ENCODE measurements around the gene AS3MT. TPM values are rescaled to one million over a fixed set of nuclear protein-coding genes. Genes with fewer than 3 reads are reported as not detected.
"Not testable (repeated sequence)": the region's sequence is repeated elsewhere in the genome, so short reads cannot be mapped to it uniquely, and the experiment has no call there.

Gene AS3MT, protein sequence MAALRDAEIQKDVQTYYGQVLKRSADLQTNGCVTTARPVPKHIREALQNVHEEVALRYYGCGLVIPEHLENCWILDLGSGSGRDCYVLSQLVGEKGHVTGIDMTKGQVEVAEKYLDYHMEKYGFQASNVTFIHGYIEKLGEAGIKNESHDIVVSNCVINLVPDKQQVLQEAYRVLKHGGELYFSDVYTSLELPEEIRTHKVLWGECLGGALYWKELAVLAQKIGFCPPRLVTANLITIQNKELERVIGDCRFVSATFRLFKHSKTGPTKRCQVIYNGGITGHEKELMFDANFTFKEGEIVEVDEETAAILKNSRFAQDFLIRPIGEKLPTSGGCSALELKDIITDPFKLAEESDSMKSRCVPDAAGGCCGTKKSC
- 1 to 10 TPM; 1.2 to 3.1 TPM for total RNA-seq
- polyA plus RNA-seq: 1 to 10 TPM; 4.1 to 4.8 TPM
- long read RNA-seq, donor 1, partial matches to known transcripts: 0 of 2 reads
- long read RNA-seq, donor 1, other reads (novel, unspliced or antisense): 2 of 2 reads
- long read RNA-seq, donor 2, partial matches to known transcripts: 0 of 3 reads
- long read RNA-seq, donor 2, other reads (novel, unspliced or antisense): 3 of 3 reads

GRCh38 chr10:102869258-102870198, at the start of gene AS3MT:
Gene AS3MT (plus strand): TSS chr10:102869470. CDS start chr10:102869593, 123 bp downstream.
- Histone ChIP-seq H3K9me3 (ENCODE audit: control insufficient read depth, low read length) (no peaks in the 10 kb centered on the region), H3K4me3 (ENCODE audit: low read length in 2 of 2) (peak within 1 kb of the TSS; percentile 36 to 70), H3K4me1 (ENCODE audit: control insufficient read depth in 1 of 2, insufficient read depth in 2 of 2, low read length in 2 of 2) (no peaks in the 10 kb centered on the region), H3K27me3 (ENCODE audit: control insufficient read depth in 1 of 2, insufficient read depth in 2 of 2, low read length in 1 of 2) (no peaks in the 10 kb centered on the region), H3K27ac (ENCODE audit: low read depth in 1 of 2, low read length in 2 of 2) (no peak within 1 kb of the TSS), H3K36me3 (ENCODE audit: control insufficient read depth in 1 of 2, insufficient read depth in 2 of 2, low read length in 1 of 2) (no peaks in the 10 kb centered on the region)
- WGBS, 2 donors: 5 to 7% methylated on average over 48 to 63 of the region's 63 CpGs
- ATAC-seq (ENCODE audit: low FRiP score) (peak; percentile 88), DNase-seq (peak; percentile 61 to 80)
- intact Hi-C loops (cut with DNase I): no loop called here

DNA sequence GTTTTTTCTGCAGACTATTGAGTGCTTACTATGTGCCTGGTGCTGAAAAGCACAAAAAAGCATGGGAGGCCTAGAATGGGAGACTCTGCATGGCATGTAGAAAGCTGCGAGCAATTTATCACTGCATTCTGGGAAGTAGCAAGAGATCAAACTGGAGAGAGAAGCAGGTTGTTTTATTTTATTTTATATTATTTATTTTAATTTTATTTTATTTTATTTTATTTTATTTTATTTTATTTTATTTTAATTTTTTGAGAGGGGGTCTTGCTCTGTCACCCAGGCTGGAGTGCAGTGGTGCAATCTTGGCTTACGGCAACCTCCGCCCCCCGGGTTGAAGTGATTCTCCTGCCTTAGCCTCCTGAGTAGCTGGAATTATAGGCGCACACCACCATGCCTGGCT, 49.3 kb upstream of the AS3MT start:
- ATAC-seq (ENCODE audit: low FRiP score); H3K4me1 ChIP-seq (ENCODE audit: control insufficient read depth in 1 of 2, insufficient read depth in 2 of 2, low read length in 2 of 2); H3K4me3 ChIP-seq (ENCODE audit: low read length in 2 of 2); H3K27ac ChIP-seq (ENCODE audit: low read depth in 1 of 2, low read length in 2 of 2); H3K9me3 ChIP-seq (ENCODE audit: control insufficient read depth, low read length); H3K27me3 ChIP-seq (ENCODE audit: control insufficient read depth in 1 of 2, insufficient read depth in 2 of 2, low read length in 1 of 2); H3K36me3 ChIP-seq (ENCODE audit: control insufficient read depth in 1 of 2, insufficient read depth in 2 of 2, low read length in 1 of 2); intact Hi-C loops (cut with DNase I): not testable (repeated sequence)
- WGBS, 2 donors: 97% methylated on average over 5 of the region's 5 CpGs
- peak in 1 of 2 donors; percentile 22 for DNase-seq

DNA sequence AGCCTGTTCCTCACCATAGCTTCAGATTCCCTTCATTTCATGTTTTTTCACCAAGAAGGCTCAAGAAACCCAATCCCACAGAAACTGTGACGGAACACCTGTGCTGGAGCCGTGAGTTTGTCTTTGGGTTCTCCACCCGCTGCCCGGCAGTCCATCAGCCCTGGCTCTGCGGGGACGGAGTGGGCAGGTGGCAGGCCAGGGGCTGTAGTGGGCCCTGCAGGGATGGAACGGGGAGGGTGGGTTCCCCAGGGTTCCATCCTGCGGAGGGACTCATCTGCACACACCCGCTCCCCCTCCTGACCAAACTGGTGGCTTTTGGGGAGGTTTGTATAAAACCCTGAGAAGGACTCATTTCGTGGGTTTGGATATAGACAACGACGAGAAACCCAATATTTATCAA, 47.0 kb upstream of the AS3MT start:
- no peak for ATAC-seq (ENCODE audit: low FRiP score)
- Histone ChIP-seq H3K36me3 (ENCODE audit: control insufficient read depth in 1 of 2, insufficient read depth in 2 of 2, low read length in 1 of 2) (no peaks in the 10 kb centered on the region), H3K9me3 (ENCODE audit: control insufficient read depth, low read length) (no peaks in the 10 kb centered on the region), H3K27ac (ENCODE audit: low read depth in 1 of 2, low read length in 2 of 2) (no peak overlapping the region), H3K4me3 (ENCODE audit: low read length in 2 of 2) (no peak overlapping the region), H3K4me1 (ENCODE audit: control insufficient read depth in 1 of 2, insufficient read depth in 2 of 2, low read length in 2 of 2) (no peaks in the 10 kb centered on the region), H3K27me3 (ENCODE audit: control insufficient read depth in 1 of 2, insufficient read depth in 2 of 2, low read length in 1 of 2) (no peaks in the 10 kb centered on the region)
- intact Hi-C loops (cut with DNase I): no loop called here
- WGBS, 2 donors: 92 to 93% methylated on average over 12 of the region's 12 CpGs
- DNase-seq: peak in 1 of 2 donors; percentile 56

DNA sequence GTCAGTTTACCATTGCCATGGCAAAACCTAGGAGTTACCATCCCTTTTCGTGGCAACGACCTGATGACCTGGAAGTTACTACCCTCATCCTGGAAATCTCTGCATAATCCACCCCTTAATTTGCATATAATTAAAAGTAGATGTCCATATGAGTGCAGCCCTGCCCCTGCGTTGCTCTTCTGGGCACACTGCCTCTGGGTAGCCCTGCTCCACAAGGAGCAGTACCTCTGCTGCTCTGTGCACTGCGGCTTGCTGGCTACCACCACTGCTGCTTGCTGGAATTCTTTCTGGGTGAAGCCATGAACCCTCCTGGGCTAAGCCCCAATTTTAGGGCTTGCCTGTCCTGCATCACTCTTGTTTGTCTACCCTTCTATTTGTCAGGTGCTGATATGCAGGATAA, 44.6 kb upstream of the AS3MT start:
- Histone ChIP-seq H3K9me3 (ENCODE audit: control insufficient read depth, low read length) (no peaks in the 10 kb centered on the region), H3K4me3 (ENCODE audit: low read length in 2 of 2) (no peak overlapping the region), H3K27me3 (ENCODE audit: control insufficient read depth in 1 of 2, insufficient read depth in 2 of 2, low read length in 1 of 2) (no peaks in the 10 kb centered on the region), H3K27ac (ENCODE audit: low read depth in 1 of 2, low read length in 2 of 2) (no peak overlapping the region), H3K36me3 (ENCODE audit: control insufficient read depth in 1 of 2, insufficient read depth in 2 of 2, low read length in 1 of 2) (no peaks in the 10 kb centered on the region), H3K4me1 (ENCODE audit: control insufficient read depth in 1 of 2, insufficient read depth in 2 of 2, low read length in 2 of 2) (no peaks in the 10 kb centered on the region)
- DNase-seq (peak in 1 of 2 donors; percentile 47), ATAC-seq (ENCODE audit: low FRiP score) (no peak)
- WGBS, 2 donors: 90 to 91% methylated on average over 4 of the region's 4 CpGs
- intact Hi-C loops (cut with DNase I): no loop called here

DNA sequence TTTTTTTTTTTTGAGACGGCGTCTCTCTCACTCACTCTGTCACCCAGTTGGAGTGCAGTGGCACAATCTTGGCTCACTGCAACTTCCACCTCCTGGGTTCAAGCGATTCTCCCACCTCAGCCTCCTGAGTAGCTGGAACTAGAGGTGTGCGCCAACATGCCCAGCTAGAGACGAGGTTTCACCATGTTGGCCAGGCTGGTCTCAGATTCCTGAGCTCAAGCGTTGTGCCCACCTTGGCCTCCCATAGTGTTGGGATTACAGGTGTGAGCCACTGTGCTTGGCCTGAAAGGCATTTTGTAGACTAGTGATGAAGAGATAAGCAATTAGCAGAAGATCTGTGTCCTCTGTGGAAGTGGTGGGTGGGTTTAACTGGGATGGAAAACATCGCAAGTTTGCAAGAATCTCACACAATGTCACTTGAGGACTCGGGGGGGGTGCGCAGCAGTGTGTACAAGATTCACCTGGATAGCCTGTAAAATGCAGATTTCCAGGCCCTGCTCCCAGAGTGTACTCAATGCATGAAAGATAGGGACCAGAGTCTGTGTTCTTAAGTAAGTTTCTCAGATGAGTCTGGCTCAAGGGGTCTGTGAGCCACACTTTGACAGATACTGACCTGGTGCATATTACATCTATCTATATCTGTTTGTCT, 43.0 kb upstream of the AS3MT start:
- Histone ChIP-seq H3K4me1 (ENCODE audit: control insufficient read depth in 1 of 2, insufficient read depth in 2 of 2, low read length in 2 of 2) (no peaks in the 10 kb centered on the region), H3K27ac (ENCODE audit: low read depth in 1 of 2, low read length in 2 of 2) (no peak overlapping the region), H3K36me3 (ENCODE audit: control insufficient read depth in 1 of 2, insufficient read depth in 2 of 2, low read length in 1 of 2) (no peaks in the 10 kb centered on the region), H3K9me3 (ENCODE audit: control insufficient read depth, low read length) (no peaks in the 10 kb centered on the region), H3K27me3 (ENCODE audit: control insufficient read depth in 1 of 2, insufficient read depth in 2 of 2, low read length in 1 of 2) (no peaks in the 10 kb centered on the region), H3K4me3 (ENCODE audit: low read length in 2 of 2) (no peak overlapping the region)
- ATAC-seq (ENCODE audit: low FRiP score) (no peak), DNase-seq (peak in 1 of 2 donors; percentile 25)
- intact Hi-C loops (cut with DNase I): no loop called here
- WGBS, 2 donors: 80% methylated on average over 9 of the region's 9 CpGs

GRCh38 chr10:102827597-102827975, 41.7 kb upstream of the AS3MT start:
- no peaks in the 10 kb centered on the region for H3K36me3 ChIP-seq (ENCODE audit: control insufficient read depth in 1 of 2, insufficient read depth in 2 of 2, low read length in 1 of 2)

GRCh38 chr10:102831322-102832071, 37.8 kb upstream of the AS3MT start:
- DNase-seq: no peak
- Histone ChIP-seq H3K4me3 (ENCODE audit: low read length in 2 of 2) (no peak overlapping the region), H3K4me1 (ENCODE audit: control insufficient read depth in 1 of 2, insufficient read depth in 2 of 2, low read length in 2 of 2) (no peaks in the 10 kb centered on the region), H3K27ac (ENCODE audit: low read depth in 1 of 2, low read length in 2 of 2) (no peak overlapping the region), H3K9me3 (ENCODE audit: control insufficient read depth, low read length) (no peaks in the 10 kb centered on the region), H3K27me3 (ENCODE audit: control insufficient read depth in 1 of 2, insufficient read depth in 2 of 2, low read length in 1 of 2) (no peaks in the 10 kb centered on the region), H3K36me3 (ENCODE audit: control insufficient read depth in 1 of 2, insufficient read depth in 2 of 2, low read length in 1 of 2) (no peaks in the 10 kb centered on the region)
- 80 to 83% methylated on average over 16 of the region's 16 CpGs for WGBS, 2 donors
- intact Hi-C loops (cut with DNase I): loop anchor here (5.0 to 10.0 kb wide), 4 partner anchors 99 to 503 kb away; partner anchors contain the start of gene RPEL1 (in 1 of the 2)
- no peak for ATAC-seq (ENCODE audit: low FRiP score)

More at GRCh38 chr10:102827597-102827975, 41.7 kb upstream of the AS3MT start:
- no peak overlapping the region for H3K4me3 ChIP-seq (ENCODE audit: low read length in 2 of 2)
- ATAC-seq (ENCODE audit: low FRiP score) (no peak), DNase-seq (no peak)
- no peaks in the 10 kb centered on the region for H3K9me3 ChIP-seq (ENCODE audit: control insufficient read depth, low read length)
- H3K27me3 ChIP-seq (ENCODE audit: control insufficient read depth in 1 of 2, insufficient read depth in 2 of 2, low read length in 1 of 2): no peaks in the 10 kb centered on the region
- 81 to 88% methylated on average over 5 of the region's 5 CpGs for WGBS, 2 donors
- no peak overlapping the region for H3K27ac ChIP-seq (ENCODE audit: low read depth in 1 of 2, low read length in 2 of 2)
- H3K4me1 ChIP-seq (ENCODE audit: control insufficient read depth in 1 of 2, insufficient read depth in 2 of 2, low read length in 2 of 2): no peaks in the 10 kb centered on the region
- intact Hi-C loops (cut with DNase I): no loop called here
